Esophagus mucosa (tissue), 1 donor: ENCODE results near the gene TTC7B. TPM values are rescaled to one million over a fixed set of nuclear protein-coding genes. Genes with fewer than 3 reads are reported as not detected.

Experiments
- total RNA-seq: library from RNA; stranded (reverse); gene quantifications from one replicate; pipeline ENCODE4 v1.2.4, GENCODE V29; 2023
- donor health status: DM: yes; HTN: yes; CAD: no.

TTC7B gene
- total RNA-seq, 1 donor from 2014 or later = 9.9 TPM

Other genes with a start within 250 kb of the TTC7B start
- gene RPS6KA5, start 244.2 kb upstream of the TTC7B start, total RNA-seq = 9.1 TPM